GM18508 (cell line): ENCODE data around the gene GAS7.
"Not testable (repeated sequence)": the region's sequence is repeated elsewhere in the genome, so short reads cannot be mapped to it uniquely, and the experiment has no call there.

Experiments used
- ATAC-seq: cut with Tn5 transposase; IDR thresholded peaks from one replicate; pipeline ENCODE4 v1.9.1; 2021; ENCODE audit warnings: moderate number of reproducible peaks; ENCODE audit not compliant: insufficient read depth, unreplicated experiment

GAS7 gene

GRCh38 chr17:10116267-10116666 is 82.1 kb downstream of the GAS7 start:
- no peak for ATAC-seq

DNA sequence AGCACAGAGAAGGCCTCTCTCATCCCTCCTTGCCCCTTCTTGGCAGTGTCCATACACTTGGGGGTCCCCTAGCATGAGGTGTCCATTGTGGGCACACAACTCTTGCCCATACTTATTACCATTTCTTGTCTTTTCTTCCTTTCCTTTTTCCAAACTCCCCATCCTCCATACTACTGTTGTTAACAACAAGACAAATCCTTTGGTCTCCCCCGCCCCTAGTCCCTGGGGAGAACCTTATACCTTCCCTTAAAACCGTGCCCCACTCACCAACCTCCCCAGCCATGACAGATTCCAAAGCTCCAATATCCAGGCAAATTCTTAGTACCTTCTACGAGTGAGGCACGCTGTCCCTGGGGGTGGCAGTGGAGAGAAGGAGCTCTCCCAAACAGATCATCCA is 82.9 kb downstream of the GAS7 start:
- ATAC-seq: no peak

DNA sequence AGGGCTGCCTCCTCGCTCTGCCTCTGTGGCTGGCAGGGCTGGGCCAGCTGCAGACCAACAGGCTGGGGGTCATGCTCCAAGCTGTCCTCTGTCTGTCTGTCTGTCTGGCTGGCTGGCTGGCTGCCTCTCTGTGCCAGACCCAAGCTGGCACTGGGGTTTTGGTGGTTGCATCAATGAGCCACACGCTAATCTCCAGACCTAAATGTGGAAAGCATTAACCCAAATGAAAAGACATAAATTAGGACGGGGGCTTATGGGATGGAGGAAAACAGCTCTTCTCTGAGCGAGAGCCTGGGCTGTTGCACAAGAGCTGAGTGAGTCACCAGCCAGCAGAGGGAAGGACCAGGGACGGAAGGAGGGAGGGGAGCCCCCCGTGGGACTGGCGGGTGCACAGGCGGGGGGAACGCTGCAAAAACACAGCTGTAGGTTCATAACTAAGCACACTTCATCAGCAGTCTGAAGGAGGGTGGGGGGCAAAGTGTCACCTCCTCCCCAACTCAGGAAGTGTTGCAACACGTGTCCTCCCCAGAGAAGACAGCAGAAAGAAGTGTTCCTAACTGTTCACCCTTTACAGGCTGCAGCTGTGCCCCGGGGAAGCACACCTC is 83.4 kb downstream of the GAS7 start:
- ATAC-seq: no peak

DNA sequence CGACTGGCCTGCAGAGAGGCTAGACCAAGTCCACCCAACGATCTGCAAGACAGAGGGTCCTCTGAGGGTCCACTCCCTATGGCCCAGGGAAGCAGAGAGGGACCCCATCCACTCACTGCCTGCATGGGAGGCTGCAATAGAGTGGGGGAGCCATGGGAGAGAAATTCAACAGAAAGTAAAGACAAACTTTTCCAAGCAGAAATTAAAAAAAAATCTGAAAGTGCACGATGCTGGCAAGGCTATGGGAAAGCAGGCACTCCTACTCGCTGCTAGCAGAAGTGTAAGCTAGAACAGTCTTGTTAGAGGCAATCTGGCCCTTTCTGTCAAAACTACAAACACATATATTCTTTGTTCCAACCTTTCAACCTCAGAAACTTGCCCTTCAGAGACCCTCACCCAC is 85.4 kb downstream of the GAS7 start:
- ATAC-seq: no peak

- no peak for ATAC-seq
Measured at GRCh38 chr17:10111907-10112452, 86.4 kb downstream of the GAS7 start.

DNA sequence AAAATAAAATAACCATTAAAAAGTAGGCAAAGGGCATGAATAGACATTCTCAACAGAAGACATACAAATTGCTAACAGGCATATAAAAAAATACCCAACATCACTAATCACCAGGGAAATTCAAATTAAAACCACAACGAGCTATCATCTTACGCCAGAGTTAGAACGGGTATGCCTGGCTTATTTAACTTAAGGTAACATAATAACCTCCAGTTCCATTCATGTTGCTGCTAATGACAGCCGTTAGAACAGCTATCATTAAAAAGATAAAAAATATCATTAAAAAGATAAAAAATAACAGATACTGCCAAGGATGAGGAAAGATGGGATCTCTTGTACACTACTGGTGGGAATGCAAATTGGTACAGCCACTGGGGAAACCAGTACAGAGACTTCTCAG is 89.3 kb downstream of the GAS7 start:
- no peak for ATAC-seq

- no peak for ATAC-seq
Measured at GRCh38 chr17:10107316-10108165, 90.9 kb downstream of the GAS7 start.

- ATAC-seq: no peak
Measured at GRCh38 chr17:10106067-10106466, 92.3 kb downstream of the GAS7 start.

GRCh38 chr17:10105513-10106001 is 92.8 kb downstream of the GAS7 start:
- ATAC-seq: no peak

DNA sequence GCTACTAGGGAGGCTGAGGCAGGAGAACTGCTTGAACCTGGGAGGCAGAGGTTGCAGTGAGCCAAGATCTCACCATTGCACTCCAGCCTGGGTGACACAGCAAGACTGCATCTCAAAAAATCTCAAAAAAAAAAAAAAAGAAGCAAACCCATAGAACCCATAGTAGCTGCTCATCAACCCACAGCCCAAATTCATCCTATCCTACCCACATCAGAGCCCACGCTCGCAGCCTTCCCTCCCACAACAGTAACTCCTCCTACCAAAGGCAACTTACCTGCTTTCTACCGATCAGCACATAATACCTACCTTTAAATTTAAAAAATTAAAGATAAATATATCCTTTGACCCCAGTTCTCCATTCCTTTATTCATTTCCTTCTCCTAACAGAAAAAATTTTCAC is 94.7 kb downstream of the GAS7 start:
- ATAC-seq: no peak

- no peak for ATAC-seq
Measured at GRCh38 chr17:10102817-10103216, 95.6 kb downstream of the GAS7 start.

DNA sequence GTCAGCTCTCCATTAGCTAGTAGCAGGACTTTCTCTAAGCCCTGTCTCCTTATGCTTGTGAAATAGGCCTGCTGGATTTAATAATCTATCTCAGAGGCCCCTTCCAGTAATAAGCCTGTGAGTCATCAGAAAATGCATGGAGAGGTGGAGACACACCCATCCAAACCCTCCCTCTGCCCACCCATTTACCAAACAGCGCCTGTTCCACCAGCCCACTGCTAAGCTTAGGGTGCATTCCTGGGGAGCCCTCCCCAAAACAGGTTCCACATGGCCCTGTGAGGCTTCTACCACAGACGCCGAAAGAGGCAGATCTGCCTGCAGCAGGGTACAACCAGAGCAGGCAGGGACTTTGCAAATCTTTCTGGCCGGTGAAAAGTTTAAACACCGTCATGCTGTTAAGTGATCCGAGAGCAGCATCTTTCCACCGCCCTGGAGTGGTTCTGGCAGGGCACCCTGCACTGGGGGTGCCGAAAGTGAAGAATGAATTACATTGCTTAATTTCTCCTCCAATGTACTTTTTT is 99.3 kb downstream of the GAS7 start:
- no peak for ATAC-seq

- ATAC-seq: no peak
Measured at GRCh38 chr17:10096596-10096995, 101.8 kb downstream of the GAS7 start.

GRCh38 chr17:10095295-10095694 is 103.1 kb downstream of the GAS7 start:
- ATAC-seq: not testable (repeated sequence)

DNA sequence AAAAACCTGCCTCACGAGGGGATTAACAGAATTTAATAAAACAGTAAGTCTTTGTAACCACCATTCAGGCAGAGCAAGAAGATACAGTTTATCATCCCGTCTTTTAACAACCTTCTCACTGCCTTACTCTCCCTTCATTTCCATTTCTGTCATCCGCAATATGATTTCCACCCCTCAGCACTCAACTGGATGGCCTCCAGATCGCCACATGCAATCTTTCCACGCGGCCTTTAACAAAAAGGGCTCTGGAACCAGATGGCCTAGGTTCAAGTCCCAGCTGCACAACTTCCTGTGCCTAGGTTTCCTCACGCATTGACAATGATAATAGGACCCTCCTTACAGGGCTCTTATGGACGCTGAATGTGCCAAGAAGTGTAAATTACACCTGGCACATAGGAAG is 103.6 kb downstream of the GAS7 start:
- no peak for ATAC-seq

- ATAC-seq: no peak
Measured at GRCh38 chr17:10092595-10092994, 105.8 kb downstream of the GAS7 start.

DNA sequence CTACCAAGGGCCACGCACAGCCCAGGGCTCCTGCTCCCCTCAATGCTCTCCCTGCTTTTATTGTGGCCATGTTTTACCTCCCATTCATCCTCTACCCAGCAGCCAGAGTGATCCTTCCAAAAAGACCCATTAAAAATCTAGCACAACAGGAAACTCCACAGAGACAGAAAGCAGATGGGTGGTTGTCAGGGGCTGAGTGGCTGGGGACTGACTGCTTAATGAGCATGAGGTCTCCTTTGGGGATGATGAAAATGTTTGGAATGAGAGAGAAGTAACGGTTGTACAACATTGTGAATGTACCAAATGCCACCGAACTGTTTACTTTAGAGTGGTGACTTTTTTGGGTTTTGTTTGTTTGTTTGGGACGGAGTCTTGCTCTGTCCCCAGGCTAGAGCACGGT is 107.4 kb downstream of the GAS7 start:
- no peak for ATAC-seq

GRCh38 chr17:10089196-10089804 is 109.1 kb downstream of the GAS7 start:
- no peak for ATAC-seq

- ATAC-seq: no peak
Measured at GRCh38 chr17:10088444-10088843, 110.0 kb downstream of the GAS7 start.

DNA sequence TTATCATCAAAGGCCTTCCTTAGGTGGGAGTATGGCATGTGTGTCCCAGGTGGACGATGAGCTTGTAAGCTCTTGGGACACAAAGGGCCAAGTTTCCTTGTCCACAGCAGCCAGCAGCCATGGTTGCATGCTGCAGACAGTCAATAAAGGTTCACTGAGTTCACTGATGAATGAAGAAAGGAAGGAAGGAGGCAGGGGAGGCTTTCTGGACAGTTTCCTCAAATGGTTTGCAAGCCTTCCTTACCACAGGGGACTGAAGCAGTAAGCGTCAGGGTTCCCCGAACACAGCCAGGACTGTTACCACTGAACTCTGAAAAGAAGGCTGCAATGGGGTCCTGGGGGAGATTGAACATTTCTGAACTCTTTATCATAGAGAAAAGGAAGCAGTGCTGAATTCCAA is 111.1 kb downstream of the GAS7 start:
- no peak for ATAC-seq

DNA sequence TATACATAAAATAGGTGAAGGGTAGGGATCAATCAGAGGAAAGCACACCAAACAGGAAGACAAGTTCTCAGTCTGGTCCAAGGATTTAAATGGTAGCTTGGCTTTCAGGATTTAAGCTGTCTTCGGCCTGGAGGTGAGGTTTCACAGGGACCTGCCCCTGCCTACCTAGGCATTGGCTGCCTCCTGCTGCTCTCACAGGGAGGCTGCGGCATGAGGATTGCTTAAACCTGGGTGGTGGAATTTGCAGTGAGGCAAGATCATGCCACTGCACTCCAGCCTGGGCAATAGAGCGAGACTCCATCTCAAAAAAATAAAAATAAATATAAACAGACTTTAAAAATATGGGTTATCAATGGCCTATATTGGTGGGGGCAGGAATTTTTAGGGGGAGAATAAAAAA is 114.5 kb downstream of the GAS7 start:
- no peak for ATAC-seq
